Fibroblast of upper back skin (primary cell): ENCODE data around the gene TSC1.

Source experiments
- DNase-seq: peaks from one replicate; pipeline ENCODE4 v3.0.0-alpha.2; 2013

TSC1 gene

DNA sequence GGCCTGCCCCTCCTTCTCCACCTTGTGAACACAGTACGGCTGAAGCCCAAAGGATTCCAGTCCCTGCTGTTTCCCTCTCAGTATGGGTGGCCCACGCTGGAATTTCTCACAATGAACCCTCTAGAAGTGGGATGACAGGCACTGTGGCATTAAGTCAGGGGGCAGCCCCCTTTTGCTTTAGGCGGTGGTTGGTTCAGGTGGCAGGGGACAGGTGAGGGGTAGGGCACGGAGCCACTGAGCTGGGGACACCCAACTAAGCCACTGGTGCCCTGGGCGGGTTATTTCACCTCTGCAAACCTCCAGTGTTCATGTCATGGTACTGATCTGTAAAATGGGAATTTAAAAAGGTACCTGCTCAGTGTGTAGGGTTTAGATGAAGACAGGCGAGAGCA, 58.1 kb downstream of the TSC1 start:
- DNase-seq = no peak

DNA sequence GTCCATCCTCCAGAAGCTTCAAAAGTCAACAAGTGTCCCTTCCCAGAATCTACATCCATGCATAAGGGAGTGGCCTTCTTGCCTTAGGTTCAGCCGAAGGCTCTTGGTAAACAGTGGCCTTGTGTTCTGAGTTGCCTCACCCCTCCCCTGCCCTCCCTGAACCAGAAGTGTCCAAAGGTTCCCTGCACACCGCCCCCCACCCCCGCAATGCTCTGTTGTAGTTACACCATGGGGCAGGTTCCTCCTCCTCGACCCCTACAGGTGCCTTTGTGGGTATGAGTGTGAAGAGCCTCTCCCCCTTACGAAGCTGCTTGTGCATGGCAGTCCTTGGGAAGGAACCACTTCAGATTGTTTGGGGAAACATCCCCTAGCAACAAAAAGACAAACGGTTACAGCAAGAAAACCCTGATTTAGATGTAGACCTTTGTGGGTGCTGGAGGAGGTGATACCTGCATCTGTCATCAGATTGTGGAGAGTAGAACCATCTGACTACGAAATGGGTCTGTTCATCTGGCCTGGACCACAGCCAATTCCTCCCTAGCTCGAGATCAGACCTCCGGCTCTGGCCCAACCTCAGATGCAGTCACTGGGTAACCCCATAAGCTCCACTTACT, 58.6 kb downstream of the TSC1 start:
- DNase-seq = no peak

GRCh38 chr9:132883349-132884294, 60.8 kb downstream of the TSC1 start:
- DNase-seq = no peak

DNA sequence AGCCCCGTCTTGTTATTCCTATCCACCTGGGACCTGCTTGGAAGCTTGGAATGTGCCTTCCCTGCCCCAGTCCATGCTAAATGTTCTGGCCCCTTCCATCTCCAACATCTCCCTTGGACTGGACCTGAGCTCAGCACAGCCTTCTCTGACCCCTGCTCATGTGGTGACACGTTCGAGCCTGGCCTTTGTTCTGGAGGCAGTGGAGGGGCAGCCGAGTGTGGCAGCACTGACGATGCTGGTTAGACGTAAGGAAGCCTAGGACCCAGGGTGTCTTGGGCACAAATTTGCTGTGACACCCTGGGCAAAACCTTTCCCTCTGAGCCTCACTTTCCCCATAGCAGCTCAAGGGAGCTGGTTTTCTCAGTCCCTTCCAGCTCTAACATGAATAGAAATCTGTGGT, 61.8 kb downstream of the TSC1 start:
- DNase-seq = no peak

DNA sequence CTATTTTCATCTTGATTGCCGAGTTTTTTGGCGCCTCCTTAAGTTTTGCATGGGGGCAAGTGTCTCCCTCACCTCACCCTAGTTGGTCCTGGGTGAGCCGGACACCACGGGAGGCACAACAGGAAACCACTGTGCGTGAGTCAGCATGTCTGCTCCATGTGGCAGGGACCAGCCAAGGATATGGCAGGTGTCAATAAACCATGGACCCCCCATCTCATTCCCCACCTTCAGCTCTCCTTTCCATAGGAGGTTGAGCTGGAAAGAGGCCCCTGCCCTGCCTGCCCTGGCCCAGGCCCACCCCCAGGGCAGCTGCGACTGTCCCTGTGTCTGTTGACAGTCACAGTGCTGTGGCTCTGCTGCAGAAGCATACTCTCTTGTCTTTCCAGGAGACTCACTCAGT, 62.6 kb downstream of the TSC1 start:
- DNase-seq = no peak

- no peak for DNase-seq
Observed at GRCh38 chr9:132880324-132880661, 64.1 kb downstream of the TSC1 start.

GRCh38 chr9:132879457-132880323, 64.7 kb downstream of the TSC1 start:
- DNase-seq = no peak

GRCh38 chr9:132878695-132879456, 65.5 kb downstream of the TSC1 start, which contains the start of gene SPACA9:
SPACA9 (plus strand) TSS chr9:132878898; CDS start chr9:132883948, 5,050 bp downstream.
- DNase-seq = peak; percentile 44

GRCh38 chr9:132877824-132878694, 66.4 kb downstream of the TSC1 start, which contains the start of gene AK8:
AK8 (minus strand) TSS chr9:132878284; CDS start chr9:132878255, 29 bp downstream.
- peak; percentile 61 for DNase-seq

- DNase-seq = no peak
Observed at GRCh38 chr9:132877458-132877823, 67.0 kb downstream of the TSC1 start.

GRCh38 chr9:132876849-132877248, 67.6 kb downstream of the TSC1 start:
- DNase-seq = no peak

GRCh38 chr9:132875159-132875558, 69.3 kb downstream of the TSC1 start:
- DNase-seq = no peak

DNA sequence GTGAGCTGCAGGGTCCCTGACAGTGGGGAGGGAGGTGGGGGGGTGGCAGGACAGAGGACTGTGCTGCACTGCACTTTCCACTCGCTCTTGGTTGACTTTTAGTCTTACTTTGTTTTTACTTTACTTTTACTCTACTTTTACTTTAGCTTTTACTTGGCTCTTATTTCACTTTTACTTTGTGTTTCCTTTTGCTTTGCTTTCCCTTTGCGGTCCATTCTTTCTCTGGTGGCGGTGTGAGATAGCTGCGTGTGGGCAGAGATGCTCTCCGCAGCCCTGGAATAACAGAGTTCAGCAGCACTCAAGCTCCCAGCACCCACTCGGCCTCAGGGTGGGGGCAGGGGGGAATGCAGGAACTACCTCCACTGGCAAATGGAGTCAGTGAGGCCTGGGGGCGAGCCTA, 71.0 kb downstream of the TSC1 start:
- no peak for DNase-seq

GRCh38 chr9:132869266-132869665, 75.2 kb downstream of the TSC1 start:
- no peak for DNase-seq

- no peak for DNase-seq
Observed at GRCh38 chr9:132866898-132867297, 77.5 kb downstream of the TSC1 start.

- no peak for DNase-seq
Observed at GRCh38 chr9:132864691-132865090, 79.7 kb downstream of the TSC1 start.

DNA sequence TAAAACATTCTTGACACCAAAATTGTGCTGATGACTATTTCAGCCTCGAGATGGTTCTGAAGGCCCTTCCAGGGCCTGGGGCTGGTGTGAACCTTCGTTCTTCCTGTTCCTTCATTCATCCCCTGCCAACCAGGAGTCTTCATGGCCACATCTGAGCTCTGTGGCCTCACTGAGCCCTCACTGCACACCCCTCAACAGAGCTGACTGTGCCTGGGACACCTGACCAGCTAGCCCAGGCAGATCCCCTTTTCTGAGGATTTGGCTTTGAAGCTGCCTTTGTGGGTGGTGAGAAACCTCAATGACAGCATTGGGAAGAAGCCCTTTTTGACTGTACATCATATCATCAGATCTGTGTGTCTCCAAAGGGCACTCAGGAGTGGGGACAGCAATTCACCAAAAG, 80.1 kb downstream of the TSC1 start:
- DNase-seq = no peak

DNA sequence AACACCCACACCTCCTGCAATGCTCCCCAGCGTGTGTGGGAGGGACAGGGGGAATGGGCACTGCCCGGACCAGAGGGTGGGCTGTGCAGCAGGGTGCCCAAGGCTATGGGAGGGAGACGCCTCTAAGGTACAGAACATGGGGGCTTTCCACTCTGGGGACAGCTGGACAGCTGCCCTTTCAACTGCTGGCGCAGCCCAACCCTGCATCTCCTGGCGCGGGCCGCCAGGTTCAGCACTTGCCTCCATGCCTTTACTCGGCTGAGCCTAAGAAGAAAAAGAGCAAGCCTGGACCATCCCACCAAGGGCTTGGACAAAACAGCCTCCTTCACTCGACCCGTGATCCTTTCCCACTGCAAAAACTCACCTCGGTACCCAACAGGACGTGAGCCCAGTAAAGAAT, 81.3 kb downstream of the TSC1 start:
- no peak for DNase-seq

DNA sequence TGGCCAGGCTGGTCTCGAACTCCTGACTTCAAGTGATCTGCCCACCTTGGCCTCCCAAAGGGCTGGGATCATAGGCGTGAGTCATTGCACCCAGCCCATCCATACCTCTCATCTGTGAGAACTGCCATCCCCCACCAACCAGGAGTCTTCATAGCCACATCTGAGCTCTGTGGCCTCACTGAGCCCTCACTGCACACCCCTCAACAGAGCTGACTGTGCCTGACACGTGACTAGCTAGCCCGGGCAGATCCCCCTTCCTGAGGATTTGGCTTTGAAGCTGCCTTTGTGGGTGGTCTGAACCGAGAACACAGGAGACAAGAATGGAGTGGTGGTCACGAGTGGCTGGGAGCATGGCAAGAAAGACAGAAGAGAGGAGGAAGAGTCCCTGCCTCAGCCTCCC, 81.9 kb downstream of the TSC1 start:
- peak; percentile 15 for DNase-seq

GRCh38 chr9:132861666-132862065, 82.8 kb downstream of the TSC1 start:
- no peak for DNase-seq

DNA sequence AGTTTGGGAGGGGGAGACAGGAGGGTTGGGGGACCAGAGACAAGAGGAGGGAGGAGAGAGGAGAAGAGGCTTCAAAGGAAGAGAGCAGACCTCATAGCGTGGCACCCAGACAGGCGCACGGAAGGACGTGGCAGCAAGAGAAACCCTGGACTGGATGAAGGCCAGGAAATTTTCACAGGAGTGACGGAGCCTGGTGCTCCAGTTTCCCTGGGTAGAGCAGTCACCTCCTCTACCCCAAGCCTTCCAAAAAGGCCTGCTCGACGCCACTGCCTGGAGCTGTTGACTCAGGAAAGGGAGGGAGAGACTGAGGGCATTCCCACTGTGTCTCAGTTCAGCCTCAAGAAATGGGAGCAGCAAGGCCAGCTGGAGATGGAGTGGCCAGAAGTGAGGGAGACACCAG, 85.7 kb downstream of the TSC1 start:
- no peak for DNase-seq
